ENCODE data around the gene FAM53A.

The FAM53A gene

DNA sequence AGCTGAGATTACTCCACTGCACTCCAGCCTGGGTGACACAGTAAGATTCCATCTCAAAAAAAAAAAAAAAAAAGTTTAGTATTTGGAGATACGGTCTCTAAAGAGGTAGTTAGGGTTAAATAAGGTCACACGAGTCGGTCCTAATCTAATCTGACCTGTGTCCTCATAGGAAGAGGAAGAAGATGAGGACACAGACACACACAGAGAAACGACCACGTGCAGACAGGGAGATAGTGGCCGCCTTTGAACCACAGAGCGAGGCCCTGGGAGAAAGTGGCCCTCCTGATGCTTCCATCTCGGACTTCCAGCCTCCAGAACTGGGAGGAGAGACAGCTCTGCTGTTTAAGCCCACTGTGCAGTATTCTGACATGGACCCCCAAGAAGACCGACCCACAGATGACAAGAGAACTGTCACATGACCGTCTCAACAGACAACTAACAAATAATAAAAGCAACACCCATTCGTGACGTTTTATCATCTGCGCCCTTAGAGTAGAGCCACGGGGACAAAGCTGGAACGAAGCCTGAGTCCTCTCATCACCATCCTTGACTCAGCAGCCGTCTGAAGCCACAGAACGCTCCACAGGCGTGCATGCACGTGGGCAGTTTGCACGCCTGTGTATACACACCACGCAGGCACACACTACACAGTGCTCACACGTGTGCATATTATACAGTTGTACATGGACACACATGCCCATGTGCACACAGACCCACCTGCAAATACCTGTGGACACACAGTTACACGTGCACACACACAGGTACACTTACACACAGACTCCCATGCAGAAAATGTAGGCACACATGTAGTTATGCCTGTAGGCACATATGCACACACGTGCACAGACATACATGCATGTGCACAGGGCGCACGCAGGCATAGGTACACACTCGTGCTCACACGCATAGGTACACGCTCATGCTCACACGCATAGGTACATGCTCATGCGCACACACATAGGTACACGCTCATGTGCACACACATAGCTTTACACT lies 51.7 kb downstream of the FAM53A start:
- no peak for DNase-seq (ENCODE audit: extremely low spot score)
- no peak for TF ChIP-seq ELF4 (IDR thresholded peaks at IDR 0.05)
- TF ChIP-seq TARDBP (IDR thresholded peaks at IDR 0.05), result no peak
- no peak for TF ChIP-seq FOXK2 (IDR thresholded peaks at IDR 0.05)
- TF ChIP-seq ZNF384 (IDR thresholded peaks at IDR 0.05), result no peak
- CTCF ChIA-PET, result interaction anchor here (1.1 kb wide), 1 partner anchor 276 kb away, joined by 3 read pairs; no protein-coding TSS in a partner anchor
- POLR2A ChIA-PET, result interaction anchor here (0.7 kb wide), 1 partner anchor 119 kb away, joined by 3 read pairs; no protein-coding TSS in a partner anchor

DNA sequence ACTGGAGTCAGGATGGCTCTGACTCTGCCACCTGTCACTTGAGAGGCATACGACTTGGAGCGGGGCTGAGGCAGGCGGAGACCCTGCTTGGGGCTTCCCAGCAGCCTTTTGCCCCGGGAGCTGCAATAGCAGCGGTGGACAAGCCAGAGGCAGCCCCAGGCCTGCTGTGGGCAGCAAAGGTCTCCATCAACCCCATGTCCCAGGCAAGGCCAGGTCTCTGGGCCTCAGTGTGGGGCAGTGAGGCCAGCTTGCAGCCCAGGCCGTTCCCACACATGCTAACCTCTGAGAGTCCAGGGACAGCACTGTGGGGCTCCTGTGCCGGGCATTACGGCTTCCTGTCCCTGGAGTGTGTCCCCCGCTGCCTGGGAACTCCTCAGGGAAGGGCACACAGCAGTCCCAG lies 53.0 kb downstream of the FAM53A start:
- CTCF ChIA-PET, result no interaction called here
- no peak for TF ChIP-seq L3MBTL2 (conservative IDR thresholded peaks at IDR 0.05)
- no peak for TF ChIP-seq SUZ12 (IDR thresholded peaks at IDR 0.05)
- TF ChIP-seq HDGF (IDR thresholded peaks at IDR 0.05; ENCODE audit: borderline replicate concordance), result no peak
- TF ChIP-seq LEF1 (IDR thresholded peaks at IDR 0.05; ENCODE audit: borderline replicate concordance), result no peak
- TF ChIP-seq, protein P1, sequence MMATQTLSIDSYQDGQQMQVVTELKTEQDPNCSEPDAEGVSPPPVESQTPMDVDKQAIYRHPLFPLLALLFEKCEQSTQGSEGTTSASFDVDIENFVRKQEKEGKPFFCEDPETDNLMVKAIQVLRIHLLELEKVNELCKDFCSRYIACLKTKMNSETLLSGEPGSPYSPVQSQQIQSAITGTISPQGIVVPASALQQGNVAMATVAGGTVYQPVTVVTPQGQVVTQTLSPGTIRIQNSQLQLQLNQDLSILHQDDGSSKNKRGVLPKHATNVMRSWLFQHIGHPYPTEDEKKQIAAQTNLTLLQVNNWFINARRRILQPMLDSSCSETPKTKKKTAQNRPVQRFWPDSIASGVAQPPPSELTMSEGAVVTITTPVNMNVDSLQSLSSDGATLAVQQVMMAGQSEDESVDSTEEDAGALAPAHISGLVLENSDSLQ (IDR thresholded peaks at IDR 0.05), result no peak
- TF ChIP-seq ZNF384 (IDR thresholded peaks at IDR 0.05), result no peak
- TF ChIP-seq ELF4 (IDR thresholded peaks at IDR 0.05), result no peak
- TF ChIP-seq ARNT (IDR thresholded peaks at IDR 0.05), result no peak
- TF ChIP-seq FOXA1 (IDR thresholded peaks at IDR 0.05), result no peak
- no peak for TF ChIP-seq FOXM1 (IDR thresholded peaks at IDR 0.05; ENCODE audit: borderline replicate concordance)
- TF ChIP-seq FOXK2 (IDR thresholded peaks at IDR 0.05), result no peak
- no peak for TF ChIP-seq BHLHE40 (IDR thresholded peaks at IDR 0.05; ENCODE audit: borderline replicate concordance)
- no peak for TF ChIP-seq SP1 (IDR thresholded peaks at IDR 0.05)
- no peak for TF ChIP-seq NFRKB (IDR thresholded peaks at IDR 0.05)
- DNase-seq (ENCODE audit: extremely low spot score), result no peak
- POLR2A ChIA-PET, result no interaction called here

GRCh38 chr4:1630266-1630665 lies 53.8 kb downstream of the FAM53A start:
- POLR2A ChIA-PET, result no interaction called here
- DNase-seq (ENCODE audit: extremely low spot score), result no peak
- CTCF ChIA-PET, result interaction anchor here (1.5 kb wide), 1 partner anchor 274 kb away, joined by 5 read pairs; no protein-coding TSS in a partner anchor
- TF ChIP-seq, protein P1 (IDR thresholded peaks at IDR 0.05), result no peak
- TF ChIP-seq L3MBTL2 (conservative IDR thresholded peaks at IDR 0.05), result no peak
- TF ChIP-seq NFRKB (IDR thresholded peaks at IDR 0.05), result no peak
- no peak for TF ChIP-seq FOXM1 (IDR thresholded peaks at IDR 0.05; ENCODE audit: borderline replicate concordance)
- TF ChIP-seq LEF1 (IDR thresholded peaks at IDR 0.05; ENCODE audit: borderline replicate concordance), result no peak
- no peak for TF ChIP-seq ZNF384 (IDR thresholded peaks at IDR 0.05)

- TF ChIP-seq FOXK2 (IDR thresholded peaks at IDR 0.05), result no peak
- TF ChIP-seq ELF4 (IDR thresholded peaks at IDR 0.05), result no peak
- no peak for TF ChIP-seq TARDBP (IDR thresholded peaks at IDR 0.05)
- no peak for TF ChIP-seq ARNT (IDR thresholded peaks at IDR 0.05)
- TF ChIP-seq L3MBTL2 (conservative IDR thresholded peaks at IDR 0.05), result no peak
- TF ChIP-seq NFRKB (IDR thresholded peaks at IDR 0.05), result no peak
- TF ChIP-seq CTBP1 (IDR thresholded peaks at IDR 0.05; ENCODE audit: borderline replicate concordance), result no peak
- no peak for TF ChIP-seq FOXM1 (IDR thresholded peaks at IDR 0.05; ENCODE audit: borderline replicate concordance)
- TF ChIP-seq, protein P1 (IDR thresholded peaks at IDR 0.05), result no peak
- TF ChIP-seq FOXA1 (IDR thresholded peaks at IDR 0.05), result no peak
- no peak for TF ChIP-seq SUZ12 (IDR thresholded peaks at IDR 0.05)
- TF ChIP-seq BHLHE40 (IDR thresholded peaks at IDR 0.05; ENCODE audit: borderline replicate concordance), result no peak
- no peak for TF ChIP-seq SP1 (IDR thresholded peaks at IDR 0.05)
- TF ChIP-seq HDGF (IDR thresholded peaks at IDR 0.05; ENCODE audit: borderline replicate concordance), result no peak
- TF ChIP-seq LEF1 (IDR thresholded peaks at IDR 0.05; ENCODE audit: borderline replicate concordance), result no peak
- no peak for TF ChIP-seq ZNF384 (IDR thresholded peaks at IDR 0.05)
- CTCF ChIA-PET, result interaction anchor here (0.6 to 1.5 kb wide), 8 partner anchors 10 to 274 kb away, joined by 3 to 5 read pairs (median 4); no protein-coding TSS in a partner anchor
These were observed 54.4 kb downstream of the FAM53A start for GRCh38 chr4:1629699-1630083.

DNA sequence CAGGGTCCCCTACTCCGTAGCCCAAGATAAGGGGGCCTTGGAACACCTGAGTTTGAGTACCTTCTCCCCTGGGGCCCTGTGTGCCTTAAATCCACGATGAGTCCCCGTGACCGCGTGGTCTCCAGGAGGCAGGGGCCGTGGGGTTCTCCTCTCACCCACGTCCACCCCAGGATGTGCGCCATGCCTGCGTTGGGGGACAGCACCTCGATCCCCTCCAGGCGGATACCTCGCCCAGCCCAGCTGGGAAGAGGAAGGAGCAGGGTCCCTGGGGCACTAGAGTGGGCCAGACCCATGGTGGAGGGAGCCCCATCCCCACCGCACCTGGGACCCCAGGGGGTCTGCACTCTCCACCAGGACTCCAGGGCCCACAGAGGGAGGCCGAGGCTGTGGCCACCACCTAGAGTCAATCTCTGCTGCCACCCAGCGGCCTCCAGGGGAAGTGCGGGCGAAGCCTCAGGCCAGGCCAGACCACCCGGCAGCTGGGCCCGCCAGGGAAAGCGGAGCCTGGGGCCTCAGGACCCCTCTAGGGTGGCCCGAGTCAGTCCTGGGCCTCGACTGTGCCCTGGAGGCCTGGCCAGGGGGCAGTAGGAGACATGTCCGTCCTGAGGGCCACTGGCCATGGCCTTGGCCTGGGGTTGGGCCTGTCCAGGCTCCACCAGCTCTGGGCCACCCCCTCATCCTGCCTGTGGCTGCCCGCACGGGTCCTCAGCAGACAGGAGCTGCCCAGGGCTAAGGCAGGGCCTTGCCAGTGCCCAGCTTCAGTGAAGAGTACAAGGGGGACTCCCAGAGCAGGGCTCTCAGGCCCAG lies 55.0 kb downstream of the FAM53A start:
- peak; percentile 92 for DNase-seq (ENCODE audit: extremely low spot score)
- ChIA-PET POLR2A (no interaction called here), CTCF (interaction anchor here (0.6 to 1.5 kb wide), 8 partner anchors 9 to 273 kb away, joined by 3 to 5 read pairs (median 4); no protein-coding TSS in a partner anchor)
- no peak for TF ChIP-seq HDGF (IDR thresholded peaks at IDR 0.05; ENCODE audit: borderline replicate concordance)
- TF ChIP-seq, protein P1 (IDR thresholded peaks at IDR 0.05), result no peak

More at GRCh38 chr4:1629699-1630083, 54.4 kb downstream of the FAM53A start:
- POLR2A ChIA-PET, result no interaction called here
- no peak for DNase-seq (ENCODE audit: extremely low spot score)
